IMR-90 (cell line): ENCODE measurements around the gene SYNGR2. TPM values are rescaled to one million over a fixed set of nuclear protein-coding genes. Genes with fewer than 3 reads are reported as not detected.

Experiments
- ATAC-seq: fragments of 200-7000 bp; cut with Tn5 transposase; 2 replicates; pipeline ENCODE4 v1.9.1; 2020; ENCODE audit warnings: low read depth, mild to moderate bottlenecking, moderate library complexity
- BruUV-seq: library from RNA; stranded (reverse); fragments of 400-500 nt; replicated peaks from 2 replicates; lab custom pipeline; 2021; lab: Mats Ljungman, UMichigan
- CTCF ChIA-PET: fragments of 300-600 bp; formaldehyde crosslinking; extraction: SDS; loops from one replicate; lab custom pipeline; 2021; ENCODE audit warnings: antibody characterized with exemption; lab: Yijun Ruan, JAX
- POLR2A ChIA-PET: fragments of 300-600 bp; sonication (Branson Sonifier 250); formaldehyde crosslinking; loops from one replicate; lab custom pipeline; 2022; ENCODE audit warnings: antibody characterized with exemption; ENCODE audit not compliant: unreplicated experiment; lab: Charles Lee
- DNase-seq: peaks from one replicate; pipeline ENCODE4 v3.0.0; 2013
- H2AFZ ChIP-seq: replicated peaks from 2 replicates; pipeline ENCODE3; 2013; ENCODE audit warnings: low read length, mild to moderate bottlenecking; ENCODE audit not compliant: poor library complexity
- H2AK5ac ChIP-seq: 2 replicates; pipeline ENCODE4 v1.6.1; 2013; ENCODE audit warnings: low read depth, low read length, inconsistent platforms
- H2AK9ac ChIP-seq: replicated peaks from 2 replicates; pipeline ENCODE3; 2013; ENCODE audit warnings: mild to moderate bottlenecking, low read depth, low read length, moderate library complexity; ENCODE audit not compliant: poor library complexity
- H2BK120ac ChIP-seq: 2 replicates; pipeline ENCODE4 v1.6.1; 2013; ENCODE audit warnings: low read depth, low read length, inconsistent platforms
- H2BK15ac ChIP-seq: 3 replicates; pipeline ENCODE4 v1.6.1; 2013; ENCODE audit warnings: low read depth, low read length, inconsistent platforms
- H2BK20ac ChIP-seq: 2 replicates; pipeline ENCODE4 v1.6.1; 2013; ENCODE audit warnings: low read depth, mild to moderate bottlenecking, inconsistent platforms, low read length, moderate library complexity
- H2BK5ac ChIP-seq: 2 replicates; pipeline ENCODE4 v1.6.1; 2013; ENCODE audit warnings: mild to moderate bottlenecking, low read depth, low read length, inconsistent platforms; ENCODE audit not compliant: poor library complexity, severe bottlenecking
- H3K14ac ChIP-seq: replicated peaks from 2 replicates; pipeline ENCODE4 v1.6.1; 2013; ENCODE audit warnings: low read depth, low read length, inconsistent platforms
- H3K18ac ChIP-seq: 2 replicates; pipeline ENCODE4 v1.6.1; 2013; ENCODE audit warnings: low read depth, low read length, control low read depth
- H3K23ac ChIP-seq: 2 replicates; pipeline ENCODE4 v1.6.1; 2013; ENCODE audit warnings: low read depth, low read length, inconsistent platforms
- H3K27ac ChIP-seq: 2 replicates; pipeline ENCODE4 v1.5.1; 2013; ENCODE audit warnings: mild to moderate bottlenecking, control low read depth, low read length; ENCODE audit not compliant: insufficient read depth
- H3K27me3 ChIP-seq: 2 replicates; pipeline ENCODE4 v1.6.1; 2013; ENCODE audit warnings: low read length; ENCODE audit not compliant: control insufficient read depth, insufficient read depth
- H3K36me3 ChIP-seq: 2 replicates; pipeline ENCODE4 v1.6.1; 2013; ENCODE audit warnings: low read length, mixed read lengths; ENCODE audit not compliant: control insufficient read depth, insufficient read depth
- H3K4ac ChIP-seq: 2 replicates; pipeline ENCODE4 v1.6.1; 2013; ENCODE audit warnings: low read depth, low read length, inconsistent platforms
- H3K4me1 ChIP-seq: 2 replicates; pipeline ENCODE4 v1.6.1; 2013; ENCODE audit warnings: low read length, mixed read lengths; ENCODE audit not compliant: control insufficient read depth, insufficient read depth
- H3K4me2 ChIP-seq: 2 replicates; pipeline ENCODE4 v1.6.1; 2013; ENCODE audit warnings: low read depth, mild to moderate bottlenecking, control low read depth, low read length, moderate library complexity
- H3K4me3 ChIP-seq: 2 replicates; pipeline ENCODE4 v1.5.1; 2013; ENCODE audit warnings: low read depth, mild to moderate bottlenecking, control low read depth, low read length, moderate library complexity; ENCODE audit not compliant: insufficient read depth
- H3K56ac ChIP-seq: 2 replicates; pipeline ENCODE4 v1.6.1; 2013; ENCODE audit warnings: low read length, inconsistent platforms; ENCODE audit not compliant: insufficient read depth; ENCODE audit errors: extremely low read depth
- H3K79me1 ChIP-seq, 2 experiments: 2 replicates each; pipeline ENCODE4 v1.6.1; 2013; ENCODE audit warnings: low read length in 2 of 2, inconsistent platforms in 1 of 2, low read depth in 1 of 2
- H3K9ac ChIP-seq: 2 replicates; pipeline ENCODE4 v1.6.1; 2013; ENCODE audit warnings: low read depth, low read length, control low read depth
- H3K9me1 ChIP-seq: 2 replicates; pipeline ENCODE4 v1.6.1; 2013; ENCODE audit warnings: low read length, inconsistent platforms; ENCODE audit not compliant: insufficient read depth
- H3K9me3 ChIP-seq: 2 replicates; pipeline ENCODE4 v1.6.1; 2013; ENCODE audit warnings: low read length; ENCODE audit not compliant: control insufficient read depth, insufficient read depth
- H4K20me1 ChIP-seq: 2 replicates; pipeline ENCODE4 v1.6.1; 2013; ENCODE audit warnings: low read length, inconsistent platforms; ENCODE audit not compliant: insufficient read depth
- H4K5ac ChIP-seq: 2 replicates; pipeline ENCODE4 v1.6.1; 2013; ENCODE audit warnings: mild to moderate bottlenecking, low read depth, low read length, control low read depth
- H4K8ac ChIP-seq, 2 experiments: 2 replicates each; pipeline ENCODE4 v1.6.1; 2013; ENCODE audit warnings: low read depth in 2 of 2, low read length in 2 of 2, control low read depth in 1 of 2, inconsistent platforms in 1 of 2
- H4K91ac ChIP-seq: 2 replicates; pipeline ENCODE4 v1.6.1; 2013; ENCODE audit warnings: low read depth, low read length, inconsistent platforms; ENCODE audit not compliant: insufficient read depth
- CHD1 ChIP-seq: IDR thresholded peaks from 2 replicates; pipeline ENCODE4 v1.6.1; 2012; ENCODE audit warnings: low read depth, low read length, improper control_type of control experiment
- MAFK ChIP-seq: IDR thresholded peaks from 2 replicates; pipeline ENCODE4 v1.6.1; 2012; ENCODE audit warnings: low read depth, low read length, improper control_type of control experiment
- MAZ ChIP-seq: IDR thresholded peaks from 2 replicates; pipeline ENCODE4 v1.6.1; 2012; ENCODE audit warnings: low read depth, mild to moderate bottlenecking, low read length, improper control_type of control experiment, moderate library complexity, borderline replicate concordance
- MXI1 ChIP-seq: IDR thresholded peaks from 2 replicates; pipeline ENCODE4 v1.6.1; 2012; ENCODE audit warnings: low read depth, mild to moderate bottlenecking, low read length, moderate library complexity, borderline replicate concordance
- SMC3 ChIP-seq: fragments of 150-350 bp; IDR thresholded peaks from 2 replicates; pipeline ENCODE4 v1.6.1; 2016; ENCODE audit warnings: low read depth, mild to moderate bottlenecking, antibody characterized with exemption, low read length, moderate library complexity
- WGBS, 2 experiments: methylation state at CpG; one replicate each; pipeline versions ENCODE4 v1.1.5 to v1.1.7; 2013; ENCODE audit warnings: missing lambda C conversion rate in 2 of 2; ENCODE audit not compliant: insufficient read length in 1 of 2; ENCODE audit errors: extremely low coverage in 2 of 2; 5-methylcytosine and 5-hydroxymethylcytosine counted together
- dilution Hi-C: fragments of 300-500 bp; cut with HindIII; formaldehyde crosslinking; loops from one replicate; pipeline ENCODE4 v1.14.3; 2018; ENCODE audit warnings: low sequenced_read_pairs; ENCODE audit not compliant: unreplicated experiment
- in situ Hi-C: fragments of 300-500 bp; cut with MboI; formaldehyde crosslinking; loops from 3 replicates; pipeline ENCODE4 v1.14.3; 2019; ENCODE audit warnings: low sequenced_read_pairs, inconsistent platforms, mixed read lengths
- intact Hi-C: fragments of 100-400 bp; cut with micrococcal nuclease; formaldehyde crosslinking; loops from 2 replicates; pipeline ENCODE4 v1.10.0; 2022
- microRNA-seq, 2 experiments: library from miRNA; stranded (forward) in 1 of 2; unstranded in 1 of 2; fragments of 10-50 nt in 1 of 2; fragments of <30 nt in 1 of 2; gene quantifications in 1 of 2; microRNA quantifications in 1 of 2; one replicate each; pipeline versions ENCODE3 to v1.1.0; 2013 to 2020; ENCODE audit not compliant: insufficient read depth in 1 of 2, insufficient read length in 1 of 2, unreplicated experiment in 1 of 2
- polyA plus RNA-seq, 3 experiments: library from polyadenylated mRNA; depleted of rRNA; stranded (reverse); fragments of >200 nt; gene quantifications; 2 replicates each; pipeline ENCODE4 v1.2.3, GENCODE V29; 2012; ENCODE audit warnings: low replicate concordance in 1 of 3
- small RNA-seq, 5 experiments: library from RNA; depleted of rRNA; stranded (forward); fragments of <200 nt; gene quantifications; one replicate each; pipeline ENCODE3, GENCODE V24; 2012
- total RNA-seq: library from RNA; depleted of rRNA; stranded (reverse); fragments of >200 nt; gene quantifications from 2 replicates; pipeline ENCODE4 v1.2.3, GENCODE V29; 2012; rRNA removed
- TF ChIP-seq, protein P1 (sequence below): conservative IDR thresholded peaks from 2 replicates; pipeline ENCODE4 v1.5.1; 2012; ENCODE audit warnings: mild to moderate bottlenecking, low read depth, low read length, improper control_type of control experiment

SYNGR2 gene
- total and polyA plus RNA-seq, 2 of the 4 experiments (the other 2 are of a cell fraction) = 11.1 to 63.1 TPM

DNA sequence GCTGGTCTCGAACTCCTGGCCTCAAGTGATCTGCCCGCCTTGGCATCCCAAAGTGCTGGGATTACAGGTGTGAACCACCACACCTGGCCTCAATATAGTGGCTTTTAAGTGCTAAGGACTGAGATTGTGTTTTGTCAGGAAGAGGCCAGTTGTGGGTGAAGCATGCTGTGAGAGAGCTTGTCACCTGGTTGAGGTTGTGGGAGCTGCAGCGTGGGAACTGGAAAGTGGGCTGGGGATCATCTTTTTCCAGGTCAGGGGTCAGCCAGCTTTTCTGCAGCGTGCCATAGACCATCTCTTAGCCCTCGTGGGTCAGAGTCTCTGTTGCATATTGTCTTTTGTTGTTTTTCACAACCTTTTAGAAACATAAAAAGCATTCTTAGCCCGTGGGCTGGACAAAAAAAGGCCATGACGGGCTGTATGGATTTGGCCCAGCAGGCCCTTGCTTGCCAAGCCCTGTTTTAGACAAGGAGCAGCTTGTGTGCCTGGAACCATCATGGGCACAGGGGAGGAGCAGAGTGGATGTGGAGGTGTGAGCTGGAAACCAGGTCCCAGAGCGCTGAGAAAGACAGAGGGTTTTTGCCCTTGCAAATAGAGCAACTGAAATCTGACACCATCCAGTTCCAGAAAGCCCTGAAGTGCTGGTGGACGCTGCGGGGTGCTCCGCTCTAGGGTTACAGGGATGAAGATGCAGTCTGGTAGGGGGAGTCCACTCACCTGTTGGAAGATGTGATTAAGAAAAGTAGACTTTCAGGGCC is 51.2 kb downstream of the SYNGR2 start:
- CTCF ChIA-PET = no interaction called here
- Histone ChIP-seq H2AK9ac (peak overlapping the region; percentile 70), H3K27ac (no peak overlapping the region), H3K4me2 (no peak overlapping the region), H3K9me3 (no peaks in the 10 kb centered on the region), H2AK5ac (no peak overlapping the region), H3K4me3 (no peak overlapping the region), H3K4me1 (no peaks in the 10 kb centered on the region), H3K56ac (no peak overlapping the region), H3K4ac (no peak overlapping the region), H4K8ac (no peak overlapping the region), H3K79me1 (peaks cover 6 to 24% of the 10 kb centered on the region in 2 experiments), H3K23ac (no peak overlapping the region), H2BK120ac (no peak overlapping the region), H3K9ac (no peak overlapping the region), H3K9me1 (no peaks in the 10 kb centered on the region), H3K18ac (no peak overlapping the region), H3K27me3 (no peaks in the 10 kb centered on the region), H4K91ac (no peak overlapping the region), H2BK5ac (no peak overlapping the region), H2BK15ac (no peak overlapping the region), H3K14ac (no peak overlapping the region), H2AFZ (peak overlapping the region; percentile 58), H3K36me3 (peaks cover 3% of the 10 kb centered on the region; the same call in 1 of the 2 replicates), H2BK20ac (no peak overlapping the region), H4K5ac (no peak overlapping the region), H4K20me1 (no peaks in the 10 kb centered on the region; the same call in 1 of the 2 replicates)
- no peak for TF ChIP-seq MXI1
- no peak for TF ChIP-seq MAFK
- TF ChIP-seq CHD1 = no peak
- TF ChIP-seq MAZ = no peak
- no peak for TF ChIP-seq SMC3
- TF ChIP-seq, protein P1, sequence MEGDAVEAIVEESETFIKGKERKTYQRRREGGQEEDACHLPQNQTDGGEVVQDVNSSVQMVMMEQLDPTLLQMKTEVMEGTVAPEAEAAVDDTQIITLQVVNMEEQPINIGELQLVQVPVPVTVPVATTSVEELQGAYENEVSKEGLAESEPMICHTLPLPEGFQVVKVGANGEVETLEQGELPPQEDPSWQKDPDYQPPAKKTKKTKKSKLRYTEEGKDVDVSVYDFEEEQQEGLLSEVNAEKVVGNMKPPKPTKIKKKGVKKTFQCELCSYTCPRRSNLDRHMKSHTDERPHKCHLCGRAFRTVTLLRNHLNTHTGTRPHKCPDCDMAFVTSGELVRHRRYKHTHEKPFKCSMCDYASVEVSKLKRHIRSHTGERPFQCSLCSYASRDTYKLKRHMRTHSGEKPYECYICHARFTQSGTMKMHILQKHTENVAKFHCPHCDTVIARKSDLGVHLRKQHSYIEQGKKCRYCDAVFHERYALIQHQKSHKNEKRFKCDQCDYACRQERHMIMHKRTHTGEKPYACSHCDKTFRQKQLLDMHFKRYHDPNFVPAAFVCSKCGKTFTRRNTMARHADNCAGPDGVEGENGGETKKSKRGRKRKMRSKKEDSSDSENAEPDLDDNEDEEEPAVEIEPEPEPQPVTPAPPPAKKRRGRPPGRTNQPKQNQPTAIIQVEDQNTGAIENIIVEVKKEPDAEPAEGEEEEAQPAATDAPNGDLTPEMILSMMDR = no peak
- BruUV-seq = no TSS peak
- in situ Hi-C loops = no loop called here
- 83% methylated on average over 3 of the region's 11 CpGs; no CpG with 5 or more reads in 1 of the 2 experiments for WGBS, 2 experiments
- dilution Hi-C loops = no loop called here
- ATAC-seq = no peak
- no peak for DNase-seq
- POLR2A ChIA-PET = no interaction called here
- intact Hi-C loops = no loop called here

Small RNAs within 50 kb of the gene (microRNA-seq; reads per million reads assigned to microRNA genes)
- not detected for gene AC087645.1 (ENCODE audit: insufficient read depth, insufficient read length)

Small RNAs within 50 kb of the gene (small RNA-seq; reads per million reads assigned to genes)
- 0 reads per million in 5 experiments for gene AC087645.1

Other genes starting within 250 kb of the SYNGR2 start
- 2.7 and 3.6 TPM in 2 replicates for gene TNRC6C, start 209.9 kb upstream of the SYNGR2 start, total RNA-seq
- gene TNRC6C, start 209.9 kb upstream of the SYNGR2 start, polyA plus RNA-seq (2012; rRNA removed) = 1.6 and 1.9 TPM in 2 replicates
- gene TMC6, start 39.8 kb upstream of the SYNGR2 start, total RNA-seq = 0.28 TPM in 1 of 2 replicates, not detected in the other
- gene TMC6, start 39.8 kb upstream of the SYNGR2 start, polyA plus RNA-seq (2012; rRNA removed) = 0.19 and 0.32 TPM in 2 replicates
- not detected in 2 replicates for gene TMC8, start 37.8 kb upstream of the SYNGR2 start, total RNA-seq
- not detected in 2 replicates for gene TMC8, start 37.8 kb upstream of the SYNGR2 start, polyA plus RNA-seq (2012; rRNA removed)
- not detected in 2 replicates for gene C17orf99, start 22.2 kb upstream of the SYNGR2 start, total RNA-seq
- not detected in 2 replicates for gene C17orf99, start 22.2 kb upstream of the SYNGR2 start, polyA plus RNA-seq (2012; rRNA removed)
- 109 and 219 TPM in 2 replicates for gene TK1, start 18.5 kb downstream of the SYNGR2 start, total RNA-seq
- gene TK1, start 18.5 kb downstream of the SYNGR2 start, polyA plus RNA-seq (2012; rRNA removed) = 150 and 181 TPM in 2 replicates
- 45.5 and 65.1 TPM in 2 replicates for gene AFMID, start 18.8 kb downstream of the SYNGR2 start, total RNA-seq
- gene AFMID, start 18.8 kb downstream of the SYNGR2 start, polyA plus RNA-seq (2012; rRNA removed) = 29.9 and 41.0 TPM in 2 replicates
- gene BIRC5, start 45.7 kb downstream of the SYNGR2 start, total RNA-seq = 52.7 and 53.6 TPM in 2 replicates
- 16.6 and 19.5 TPM in 2 replicates for gene BIRC5, start 45.7 kb downstream of the SYNGR2 start, polyA plus RNA-seq (2012; rRNA removed)
- gene TMEM235, start 63.0 kb downstream of the SYNGR2 start, total RNA-seq = not detected in 2 replicates
- not detected in 2 replicates for gene TMEM235, start 63.0 kb downstream of the SYNGR2 start, polyA plus RNA-seq (2012; rRNA removed)
- gene SOCS3, start 191.5 kb downstream of the SYNGR2 start, total RNA-seq = 19.7 and 19.9 TPM in 2 replicates
- gene SOCS3, start 191.5 kb downstream of the SYNGR2 start, polyA plus RNA-seq (2012; rRNA removed) = 18.3 and 19.2 TPM in 2 replicates
- 14.4 and 18.5 TPM in 2 replicates for gene PGS1, start 210.1 kb downstream of the SYNGR2 start, total RNA-seq
- 35.5 and 43.2 TPM in 2 replicates for gene PGS1, start 210.1 kb downstream of the SYNGR2 start, polyA plus RNA-seq (2012; rRNA removed)